ENCODE data around the gene SPTSSA. TPM values are rescaled to one million over a fixed set of nuclear protein-coding genes. Genes with fewer than 3 reads are reported as not detected.
A peak's percentile ranks its signal among the peaks of the same experiment; 100 is the strongest.
"Not testable (repeated sequence)": the region's sequence is repeated elsewhere in the genome, so short reads cannot be mapped to it uniquely, and the experiment has no call there.

SPTSSA gene
- total RNA-seq, result 14.2 TPM
- long read RNA-seq, partial matches to known transcripts, result 0 of 3 reads
- long read RNA-seq, other reads (novel, unspliced or antisense), result 1 of 3 reads

- peak; percentile 98 for ATAC-seq
- DNase-seq, result peak; percentile 97
- intact Hi-C loops (cut with micrococcal nuclease), result no loop called here
Observed at GRCh38 chr14:34462132-34462893, at the start of gene SPTSSA. SPTSSA (minus strand) TSS chr14:34462240; CDS start chr14:34462207, 33 bp downstream.

GRCh38 chr14:34507884-34508283, 45.8 kb upstream of the SPTSSA start:
- DNase-seq (no peak), ATAC-seq (no peak)
- intact Hi-C loops (cut with micrococcal nuclease), result no loop called here

- DNase-seq (no peak), ATAC-seq (no peak)
- intact Hi-C loops (cut with micrococcal nuclease), result no loop called here
Observed at GRCh38 chr14:34507459-34507858, 45.4 kb upstream of the SPTSSA start.

- DNase-seq; intact Hi-C loops (cut with micrococcal nuclease); ATAC-seq: not testable (repeated sequence)
Observed at GRCh38 chr14:34505124-34505491, 43.1 kb upstream of the SPTSSA start.

DNA sequence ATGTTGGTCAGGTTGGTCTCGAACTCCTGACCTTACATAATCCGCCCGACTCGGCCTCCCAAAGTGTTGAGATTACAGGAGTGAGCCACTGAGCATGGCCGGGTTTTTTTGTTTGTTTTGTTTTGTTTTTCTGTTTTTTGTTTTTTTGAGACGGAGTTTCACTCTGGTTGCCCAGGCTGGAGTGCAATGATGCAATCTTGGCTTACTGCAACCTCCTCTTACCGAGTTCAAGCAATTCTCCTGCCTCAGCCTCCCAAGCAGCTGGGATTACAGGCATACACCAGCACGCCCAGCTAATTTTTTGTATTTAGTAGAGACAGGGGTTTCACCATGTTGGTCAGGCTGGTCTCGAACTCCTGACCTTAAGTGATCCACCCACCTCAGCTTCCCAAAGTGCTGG, 42.0 kb upstream of the SPTSSA start:
- ATAC-seq; DNase-seq; intact Hi-C loops (cut with micrococcal nuclease): not testable (repeated sequence)

DNA sequence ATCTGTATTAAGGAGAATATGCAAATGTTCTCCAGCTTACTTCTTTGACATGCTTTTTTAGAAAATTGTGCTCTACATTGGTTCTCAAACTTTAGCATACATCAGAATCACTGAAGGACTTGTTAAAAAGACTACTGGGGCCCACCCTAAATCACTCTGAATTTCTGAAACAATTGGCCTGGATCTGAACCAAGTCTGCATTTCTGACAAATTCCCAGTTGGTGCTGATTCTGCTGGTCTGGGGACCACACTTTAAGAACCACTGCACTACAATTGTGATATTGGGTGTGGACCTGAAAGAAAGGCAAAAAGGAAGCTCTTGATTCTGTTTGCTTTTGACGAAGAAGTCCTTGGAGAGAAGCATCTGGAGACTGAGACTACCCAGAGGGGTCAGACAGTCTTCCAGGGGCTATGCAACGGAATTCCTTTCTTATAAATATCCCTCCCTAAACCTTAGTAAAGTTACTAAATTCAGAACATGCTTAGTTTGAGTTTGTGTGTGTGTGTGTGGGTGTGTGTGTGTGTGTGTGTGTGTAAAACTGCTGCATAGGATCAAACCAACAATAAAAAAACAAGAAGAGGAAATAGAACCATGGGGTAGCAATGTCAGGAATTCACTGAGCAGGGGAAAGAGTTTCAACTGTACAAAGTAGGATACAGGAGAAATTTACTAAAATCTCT, 40.6 kb upstream of the SPTSSA start:
- DNase-seq (no peak), ATAC-seq (no peak)
- intact Hi-C loops (cut with micrococcal nuclease), result no loop called here

- DNase-seq (no peak), ATAC-seq (no peak)
- intact Hi-C loops (cut with micrococcal nuclease), result no loop called here
Observed at GRCh38 chr14:34502001-34502400, 40.0 kb upstream of the SPTSSA start.

DNA sequence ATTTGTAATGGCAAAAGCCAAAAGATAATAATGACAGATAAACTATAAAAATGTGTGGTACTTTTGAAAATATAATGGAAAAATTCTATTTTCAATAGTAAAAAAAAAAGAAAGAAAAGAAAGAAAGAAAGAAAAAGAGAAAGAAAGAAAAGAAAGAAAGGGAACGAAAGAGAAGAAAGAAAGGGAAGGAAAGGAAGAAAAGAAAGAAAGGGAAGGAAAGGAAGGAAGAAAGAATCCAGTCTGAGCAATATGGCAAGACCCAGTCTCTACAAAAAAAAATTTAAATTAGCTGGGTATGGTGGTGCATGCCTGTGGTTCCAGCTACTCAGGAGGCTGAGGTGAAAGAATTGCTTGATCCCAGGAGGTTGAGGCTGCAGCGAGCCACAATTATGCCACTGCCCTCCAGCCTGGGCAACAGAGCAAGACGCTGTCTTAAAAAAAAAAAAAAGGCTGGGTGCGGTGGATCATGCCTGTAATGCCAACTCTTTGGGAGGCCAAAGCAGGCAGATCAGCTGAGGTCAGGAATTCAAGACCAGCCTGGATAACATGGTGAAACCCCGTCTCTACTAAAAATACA, 39.1 kb upstream of the SPTSSA start:
- no peak for ATAC-seq
- DNase-seq, result no peak
- intact Hi-C loops (cut with micrococcal nuclease), result no loop called here

- ATAC-seq (no peak), DNase-seq (no peak)
- intact Hi-C loops (cut with micrococcal nuclease), result no loop called here
Observed at GRCh38 chr14:34498684-34499412, 36.8 kb upstream of the SPTSSA start.

DNA sequence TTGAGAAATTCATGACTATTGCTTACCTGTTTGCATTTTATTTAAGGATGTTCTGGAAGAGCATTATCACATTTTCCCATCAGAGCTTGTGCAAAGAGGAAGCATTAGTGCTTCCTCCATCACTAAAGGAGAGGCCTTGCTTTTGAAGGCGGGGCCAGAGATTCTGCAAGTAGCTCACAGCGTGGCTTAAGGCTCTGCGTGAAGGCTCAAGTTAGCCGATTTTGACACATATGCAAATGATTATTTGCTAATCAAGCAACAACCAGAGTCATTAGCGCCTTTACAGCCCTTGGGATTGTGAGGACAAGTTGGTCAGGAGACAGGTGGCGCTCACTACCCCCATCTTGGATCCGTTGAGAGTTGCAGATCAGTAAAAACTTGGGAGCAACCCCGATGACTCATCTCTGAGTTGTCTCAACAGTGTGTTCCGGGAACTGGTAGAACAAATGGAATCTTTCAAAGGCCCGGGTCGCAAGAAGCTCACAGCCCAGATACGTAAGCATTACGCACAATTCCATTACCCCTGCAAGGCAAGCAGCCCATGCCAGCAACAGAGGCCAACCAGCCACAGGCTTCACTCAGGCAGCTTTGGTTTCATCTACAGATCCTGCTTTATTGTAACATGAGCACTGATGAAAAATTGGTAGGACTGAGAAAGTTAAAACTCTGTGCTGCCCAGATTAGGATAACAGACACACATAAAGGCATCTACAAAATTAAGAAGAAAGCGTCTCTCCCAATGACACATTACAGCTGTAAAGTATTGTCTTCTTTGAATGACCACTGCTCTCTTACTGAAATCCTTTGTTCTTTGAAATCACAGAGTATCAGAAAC, 34.9 kb upstream of the SPTSSA start:
- intact Hi-C loops (cut with micrococcal nuclease), result no loop called here
- peak; percentile 81 for DNase-seq
- ATAC-seq, result peak; percentile 92

DNA sequence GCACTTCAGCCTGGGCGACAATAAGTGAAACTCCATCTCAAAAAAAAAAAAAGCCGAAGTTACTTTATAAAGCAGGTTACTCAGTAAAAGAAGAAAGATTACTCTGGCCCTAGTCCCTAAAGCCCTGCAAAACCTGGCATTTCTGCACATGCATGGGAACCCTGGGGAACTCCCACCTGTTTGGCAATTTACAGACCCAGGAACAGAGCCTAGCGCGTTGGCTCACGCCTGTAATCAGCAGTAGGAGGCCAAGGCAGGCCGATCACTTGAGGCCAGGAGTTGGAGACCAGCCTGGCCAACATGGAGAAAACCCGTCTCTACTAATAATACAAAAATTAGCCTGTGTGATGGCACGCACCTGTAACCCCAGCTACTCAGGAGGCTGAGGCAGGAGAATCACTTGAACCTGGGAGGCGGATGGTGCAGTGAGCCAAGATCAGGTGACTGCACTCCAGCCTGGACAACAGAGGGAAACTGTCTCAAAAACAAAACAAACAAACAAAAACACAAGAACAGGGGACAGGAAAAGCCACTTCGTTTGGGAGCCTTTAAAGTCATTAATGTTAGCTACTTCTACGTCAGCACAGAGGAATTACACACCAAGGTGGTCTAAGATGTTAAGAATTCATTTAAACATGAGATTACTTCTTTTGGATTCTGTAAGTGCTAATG, 34.1 kb upstream of the SPTSSA start:
- peak; percentile 76 for ATAC-seq

DNA sequence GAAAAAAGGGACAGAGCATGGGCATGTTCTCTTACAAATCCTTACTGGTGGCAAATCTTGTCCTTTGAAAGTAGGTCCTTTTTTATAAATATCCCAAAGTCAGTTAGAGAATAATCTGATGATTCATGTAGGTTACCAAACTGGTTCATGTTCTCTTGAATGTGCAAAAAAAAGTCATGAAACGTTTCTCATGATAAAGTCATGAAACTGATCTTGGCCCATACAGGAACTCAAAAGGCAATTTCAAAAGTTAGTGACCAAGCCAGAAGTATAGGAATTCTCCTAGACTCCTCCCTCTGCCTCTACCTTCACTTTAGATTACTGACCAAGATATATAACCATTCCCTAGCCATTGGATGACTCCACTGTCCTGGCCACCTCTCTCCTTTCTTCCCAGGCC, 27.3 kb upstream of the SPTSSA start:
- intact Hi-C loops (cut with micrococcal nuclease), result no loop called here
- DNase-seq (no peak), ATAC-seq (no peak)

More for the DNA sequence above, 34.1 kb upstream of the SPTSSA start:
- peak; percentile 65 for DNase-seq
- intact Hi-C loops (cut with micrococcal nuclease), result no loop called here

DNA sequence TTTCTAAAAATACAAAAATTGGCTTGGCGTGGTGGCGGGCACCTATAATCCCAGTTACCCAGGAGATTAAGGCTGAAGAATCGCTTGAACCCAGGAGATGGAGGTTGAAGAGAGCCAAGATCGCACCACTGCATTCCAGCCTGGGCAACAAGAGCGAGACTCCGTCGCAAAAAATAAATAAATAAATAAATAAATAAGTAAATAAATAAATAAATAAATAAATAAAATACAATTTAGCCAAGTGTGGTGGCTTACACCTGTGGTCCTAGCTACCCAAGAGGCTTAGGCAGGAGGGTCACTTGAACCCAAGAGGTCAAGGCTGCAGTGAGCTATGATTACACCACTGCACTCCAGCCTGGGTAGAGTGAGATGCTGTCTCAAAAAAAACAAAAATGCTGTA, 26.5 kb upstream of the SPTSSA start:
- DNase-seq, result no peak
- intact Hi-C loops (cut with micrococcal nuclease), result no loop called here
- ATAC-seq, result no peak

GRCh38 chr14:34484726-34485125, 22.7 kb upstream of the SPTSSA start:
- DNase-seq, result no peak

GRCh38 chr14:34482463-34482862, 20.4 kb upstream of the SPTSSA start:
- DNase-seq, result no peak
- no peak for ATAC-seq

More at GRCh38 chr14:34484726-34485125, 22.7 kb upstream of the SPTSSA start:
- ATAC-seq, result no peak
- intact Hi-C loops (cut with micrococcal nuclease), result no loop called here

GRCh38 chr14:34479694-34480093, 17.7 kb upstream of the SPTSSA start:
- DNase-seq (no peak), ATAC-seq (no peak)
- intact Hi-C loops (cut with micrococcal nuclease), result no loop called here

More at GRCh38 chr14:34482463-34482862, 20.4 kb upstream of the SPTSSA start:
- intact Hi-C loops (cut with micrococcal nuclease), result no loop called here

DNA sequence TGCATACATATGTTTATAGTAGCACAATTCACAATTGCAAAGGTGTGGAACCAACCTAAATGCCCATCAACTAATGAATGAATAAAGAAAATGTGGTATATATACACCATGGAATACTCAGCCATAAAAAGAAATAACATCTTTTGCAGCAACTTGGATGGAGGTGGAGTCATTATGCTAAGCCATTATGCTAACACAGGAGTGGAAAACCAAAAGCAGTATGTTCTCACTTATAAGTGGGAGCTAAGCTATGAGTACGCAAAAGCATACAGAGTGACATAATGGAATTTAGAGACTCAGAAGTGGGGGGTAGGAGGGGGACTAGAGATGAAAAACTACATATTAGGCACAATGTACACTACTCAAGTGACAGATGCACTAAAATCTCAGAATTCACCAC, 16.2 kb upstream of the SPTSSA start:
- ATAC-seq (no peak), DNase-seq (no peak)
- intact Hi-C loops (cut with micrococcal nuclease), result no loop called here

DNA sequence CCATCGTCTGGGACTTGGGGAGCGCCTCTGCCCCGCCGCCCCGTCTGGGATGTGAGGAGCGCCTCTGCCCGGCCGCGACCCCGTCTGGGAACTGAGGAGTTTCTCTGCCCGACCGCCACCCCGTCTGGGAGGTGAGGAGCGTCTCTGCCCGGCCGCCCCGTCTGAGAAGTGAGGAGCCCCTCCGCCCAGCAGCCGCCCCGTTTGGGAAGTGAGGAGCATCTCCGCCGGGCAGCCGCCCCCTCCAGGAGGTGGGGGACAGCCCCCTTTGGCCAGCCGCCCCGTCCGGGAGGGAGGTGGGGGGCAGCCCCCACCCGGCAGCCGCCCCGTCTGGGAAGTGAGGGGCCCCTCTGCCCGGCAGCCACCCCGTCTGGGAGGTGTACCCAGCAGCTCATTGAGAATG, 14.0 kb upstream of the SPTSSA start:
- DNase-seq; intact Hi-C loops (cut with micrococcal nuclease); ATAC-seq: not testable (repeated sequence)

Data from left ventricle myocardium superior (tissue), 1 donor.